GM12874 (cell line): ENCODE measurements around the gene GRB10.

ENCODE experiments used
- TF ChIP-seq, protein P1 (sequence below): IDR thresholded peaks from 2 replicates; pipeline ENCODE4 v1.5.1; 2011; ENCODE audit warnings: low read depth, mild to moderate bottlenecking, control low read depth, low read length, moderate library complexity; ENCODE audit not compliant: insufficient read depth

The GRB10 gene

DNA sequence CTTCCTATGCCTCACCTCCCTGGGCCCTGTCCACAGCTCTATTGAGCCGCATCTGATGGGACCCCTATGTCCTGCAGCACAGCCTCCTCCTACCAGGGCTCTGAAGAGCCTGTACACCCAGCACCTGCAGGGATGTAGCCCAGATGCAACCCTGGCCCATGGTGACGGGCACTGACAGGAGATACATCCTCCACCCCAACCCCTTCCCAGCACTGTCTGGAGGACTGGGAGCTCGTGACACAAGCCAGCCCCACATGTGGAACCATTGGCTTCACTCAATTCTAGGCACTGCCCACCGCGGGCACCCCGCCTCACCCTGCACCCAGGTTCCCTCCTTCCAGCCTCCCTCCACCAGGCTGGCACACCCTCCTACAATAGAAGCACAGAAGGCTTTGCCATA is 2.6 kb upstream of the GRB10 start:
- TF ChIP-seq, protein P1, sequence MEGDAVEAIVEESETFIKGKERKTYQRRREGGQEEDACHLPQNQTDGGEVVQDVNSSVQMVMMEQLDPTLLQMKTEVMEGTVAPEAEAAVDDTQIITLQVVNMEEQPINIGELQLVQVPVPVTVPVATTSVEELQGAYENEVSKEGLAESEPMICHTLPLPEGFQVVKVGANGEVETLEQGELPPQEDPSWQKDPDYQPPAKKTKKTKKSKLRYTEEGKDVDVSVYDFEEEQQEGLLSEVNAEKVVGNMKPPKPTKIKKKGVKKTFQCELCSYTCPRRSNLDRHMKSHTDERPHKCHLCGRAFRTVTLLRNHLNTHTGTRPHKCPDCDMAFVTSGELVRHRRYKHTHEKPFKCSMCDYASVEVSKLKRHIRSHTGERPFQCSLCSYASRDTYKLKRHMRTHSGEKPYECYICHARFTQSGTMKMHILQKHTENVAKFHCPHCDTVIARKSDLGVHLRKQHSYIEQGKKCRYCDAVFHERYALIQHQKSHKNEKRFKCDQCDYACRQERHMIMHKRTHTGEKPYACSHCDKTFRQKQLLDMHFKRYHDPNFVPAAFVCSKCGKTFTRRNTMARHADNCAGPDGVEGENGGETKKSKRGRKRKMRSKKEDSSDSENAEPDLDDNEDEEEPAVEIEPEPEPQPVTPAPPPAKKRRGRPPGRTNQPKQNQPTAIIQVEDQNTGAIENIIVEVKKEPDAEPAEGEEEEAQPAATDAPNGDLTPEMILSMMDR: no peak

- TF ChIP-seq, protein P1: no peak
Measured at GRCh38 chr7:50783801-50784507, 1.3 kb upstream of the GRB10 start.

DNA sequence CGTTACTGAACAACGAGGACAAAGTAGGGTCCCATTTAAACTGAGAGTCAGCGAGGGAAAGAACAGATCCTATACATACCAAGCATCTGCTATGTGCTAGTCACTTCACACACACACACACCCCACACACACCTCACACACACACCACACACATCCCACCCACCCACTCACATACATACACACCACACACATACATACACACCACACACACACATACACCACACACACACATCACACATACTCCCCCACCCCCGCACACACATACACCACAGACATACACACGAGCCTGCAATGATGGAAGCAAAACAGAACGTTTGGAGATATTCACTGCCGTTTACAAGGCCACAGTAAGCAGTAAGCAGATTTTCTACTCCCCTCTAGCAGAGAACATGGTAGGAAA is 607 bp upstream of the GRB10 start:
- TF ChIP-seq, protein P1: no peak

DNA sequence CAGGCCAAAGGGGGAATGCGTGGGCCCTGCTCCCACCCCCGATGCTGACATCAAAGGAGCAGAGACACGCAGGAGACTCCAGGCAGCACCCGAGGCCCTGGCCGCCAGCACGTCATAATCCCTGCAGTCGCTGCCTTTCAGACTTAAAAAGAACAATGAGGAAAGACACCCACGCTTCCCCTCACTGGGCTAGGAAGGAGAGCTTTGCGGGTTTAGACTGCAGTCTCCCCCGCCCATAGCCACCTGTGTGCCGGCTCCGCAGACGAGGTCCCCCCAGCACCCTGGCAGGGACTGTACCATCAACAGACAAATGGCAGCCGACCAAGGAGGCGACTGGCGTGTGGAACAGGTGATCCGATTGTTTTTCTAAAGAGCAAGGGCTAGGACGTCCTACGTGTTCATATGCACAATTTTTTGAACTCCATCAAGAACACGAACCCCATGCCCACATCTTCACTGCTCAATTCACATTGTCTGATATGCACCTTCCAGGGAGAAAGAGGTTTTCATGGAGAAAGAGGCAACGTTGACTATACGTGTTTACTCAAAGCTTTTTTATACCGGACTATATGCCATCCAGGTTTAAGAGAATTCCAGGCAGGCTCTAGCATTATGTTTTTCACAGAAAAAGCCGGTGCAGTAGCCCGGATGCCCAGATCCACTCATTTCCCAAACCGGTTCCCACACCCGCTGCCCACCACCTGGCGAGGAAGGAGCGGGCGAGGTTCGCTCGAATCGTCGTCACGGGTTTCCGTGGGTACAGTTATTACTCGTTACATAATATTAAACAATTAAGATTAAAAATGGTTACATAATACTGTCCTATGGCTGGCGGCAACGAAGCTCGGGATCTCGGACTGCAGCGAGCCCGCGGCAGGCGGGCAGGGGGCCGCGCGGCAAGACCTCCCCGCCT is 1.1 kb downstream of the GRB10 start:
- TF ChIP-seq, protein P1: no peak

DNA sequence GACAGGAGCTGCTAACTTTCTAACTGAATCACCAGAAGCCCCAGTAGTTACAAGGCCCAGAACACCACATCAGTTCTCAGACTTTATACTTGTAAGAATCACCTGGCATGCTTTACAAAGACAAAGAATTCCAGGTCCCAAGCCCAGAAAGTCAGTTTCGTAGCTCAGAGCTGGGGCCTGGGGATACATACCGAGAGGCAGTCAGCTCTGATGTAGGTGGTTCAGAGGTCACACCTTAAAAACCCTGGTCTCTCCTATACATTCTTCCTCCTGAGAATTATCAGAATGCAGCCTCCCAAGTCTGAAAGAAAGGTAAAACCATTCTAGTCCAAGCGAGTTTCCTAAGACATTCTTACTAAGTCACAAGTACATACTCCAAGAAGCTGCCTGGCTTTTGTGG is 2.3 kb downstream of the GRB10 start:
- TF ChIP-seq, protein P1: no peak

GRCh38 chr7:50779427-50779826 is 3.3 kb downstream of the GRB10 start:
- TF ChIP-seq, protein P1: no peak

DNA sequence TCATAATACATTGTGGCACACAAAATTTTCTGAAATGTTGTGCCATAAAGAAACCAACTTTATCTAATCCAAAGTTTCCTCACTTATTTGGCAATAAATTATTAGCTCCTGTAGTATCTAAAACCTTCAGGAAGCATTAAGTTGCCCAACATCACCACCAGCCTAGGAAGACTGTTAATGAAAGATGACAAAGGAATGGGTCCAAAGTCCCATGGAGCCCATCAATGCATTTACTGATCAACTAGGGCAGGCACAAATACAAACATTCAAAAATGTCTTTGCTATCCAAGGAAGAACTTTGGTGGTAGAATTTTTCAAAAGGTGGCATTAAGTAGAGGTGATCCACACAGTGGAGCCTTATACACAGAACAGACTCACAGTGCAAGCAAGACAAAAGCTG is 4.5 kb downstream of the GRB10 start:
- TF ChIP-seq, protein P1: no peak
